ENCODE data around the gene RAB12. TPM values are rescaled to one million over a fixed set of nuclear protein-coding genes. Genes with fewer than 3 reads are reported as not detected.
"Not testable (repeated sequence)": the region's sequence is repeated elsewhere in the genome, so short reads cannot be mapped to it uniquely, and the experiment has no call there.

The RAB12 gene
- polyA plus RNA-seq, 10 donors: 40.9 to 74.6 (median 51.8) TPM

DNA sequence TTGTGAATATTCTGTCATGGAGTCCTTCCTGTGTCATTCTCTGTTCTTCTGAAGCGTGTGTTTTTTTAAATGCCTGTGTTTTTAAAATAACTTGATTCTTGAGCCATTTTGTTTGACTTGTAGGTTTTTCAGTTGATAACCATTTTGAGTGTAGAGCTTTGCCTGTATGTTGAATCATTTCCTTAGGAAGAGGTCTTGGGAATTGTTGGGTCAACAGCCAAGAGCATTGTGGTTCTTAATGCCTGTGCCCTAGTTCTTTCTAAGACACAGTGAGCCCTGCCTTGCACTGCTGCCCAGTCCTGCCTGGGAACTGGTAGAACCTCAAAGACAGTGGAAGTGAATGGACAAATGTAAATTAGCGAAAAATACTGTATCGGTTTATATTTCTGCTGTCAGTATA lies 25.9 kb downstream of the RAB12 start:
- no peak for DNase-seq

DNA sequence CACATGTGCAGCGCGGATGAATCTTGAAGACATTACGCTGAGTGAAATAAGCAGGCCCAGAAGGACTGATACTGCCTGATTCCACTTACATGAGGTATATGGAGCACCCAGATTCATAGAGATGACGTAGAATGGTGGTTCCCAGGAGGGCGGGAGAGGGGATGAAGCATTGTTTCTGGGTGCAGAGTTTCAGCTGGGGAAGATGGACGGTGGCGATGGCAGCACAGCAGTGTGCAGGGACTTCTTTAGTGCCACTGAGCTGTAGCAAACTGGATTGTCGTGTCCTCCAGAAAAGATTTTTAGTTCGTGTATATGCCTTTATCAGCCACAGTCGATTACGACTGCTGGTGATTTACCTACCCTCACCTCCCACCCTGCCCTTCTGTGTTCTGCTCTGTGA lies 30.5 kb downstream of the RAB12 start:
- no peak for DNase-seq

DNA sequence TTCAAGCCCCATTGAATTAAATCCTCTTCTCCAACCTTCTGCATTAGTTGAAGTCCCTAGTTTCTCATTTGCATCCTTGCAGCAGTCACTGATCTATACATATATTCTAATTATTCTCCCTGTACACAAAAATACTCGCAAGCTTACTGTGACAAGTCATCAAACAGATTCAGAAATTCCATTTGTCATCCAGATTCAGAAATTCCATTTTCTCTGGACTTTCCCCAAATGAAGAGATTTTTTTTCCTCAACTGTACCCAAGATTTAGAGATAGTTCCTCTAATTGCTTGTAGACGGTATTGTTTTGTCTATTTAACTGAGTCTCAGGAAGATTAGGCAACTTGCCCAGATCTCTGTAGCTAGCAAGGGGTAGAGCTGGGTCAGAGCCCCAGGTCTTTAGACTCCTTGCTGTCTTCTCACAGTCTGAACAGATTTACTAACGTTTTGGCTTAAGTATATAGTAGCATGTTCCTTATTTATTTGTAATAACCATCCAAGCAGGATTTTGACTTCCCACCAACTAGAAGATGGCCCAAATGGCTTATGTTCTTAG lies 34.2 kb downstream of the RAB12 start:
- DNase-seq: no peak

DNA sequence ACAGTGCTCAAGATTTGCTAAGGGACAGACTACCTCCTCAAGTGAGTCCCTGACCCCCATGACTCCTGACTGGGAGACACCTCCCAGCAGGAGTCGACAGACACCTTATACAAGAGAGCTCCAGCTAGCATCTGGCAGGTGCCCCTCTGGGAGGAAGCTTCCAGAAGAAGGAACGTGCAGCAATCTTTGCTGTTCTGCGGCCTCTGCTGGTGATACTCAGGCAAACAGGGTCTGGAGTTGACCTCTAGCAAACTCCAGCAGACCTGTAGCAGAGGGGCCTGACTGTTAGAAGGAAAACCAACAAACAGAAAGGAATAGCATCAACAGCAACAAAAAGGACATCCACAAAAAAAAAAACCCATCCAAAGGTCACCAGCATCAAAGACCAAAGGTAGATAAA lies 38.1 kb downstream of the RAB12 start:
- DNase-seq: not testable (repeated sequence)

DNA sequence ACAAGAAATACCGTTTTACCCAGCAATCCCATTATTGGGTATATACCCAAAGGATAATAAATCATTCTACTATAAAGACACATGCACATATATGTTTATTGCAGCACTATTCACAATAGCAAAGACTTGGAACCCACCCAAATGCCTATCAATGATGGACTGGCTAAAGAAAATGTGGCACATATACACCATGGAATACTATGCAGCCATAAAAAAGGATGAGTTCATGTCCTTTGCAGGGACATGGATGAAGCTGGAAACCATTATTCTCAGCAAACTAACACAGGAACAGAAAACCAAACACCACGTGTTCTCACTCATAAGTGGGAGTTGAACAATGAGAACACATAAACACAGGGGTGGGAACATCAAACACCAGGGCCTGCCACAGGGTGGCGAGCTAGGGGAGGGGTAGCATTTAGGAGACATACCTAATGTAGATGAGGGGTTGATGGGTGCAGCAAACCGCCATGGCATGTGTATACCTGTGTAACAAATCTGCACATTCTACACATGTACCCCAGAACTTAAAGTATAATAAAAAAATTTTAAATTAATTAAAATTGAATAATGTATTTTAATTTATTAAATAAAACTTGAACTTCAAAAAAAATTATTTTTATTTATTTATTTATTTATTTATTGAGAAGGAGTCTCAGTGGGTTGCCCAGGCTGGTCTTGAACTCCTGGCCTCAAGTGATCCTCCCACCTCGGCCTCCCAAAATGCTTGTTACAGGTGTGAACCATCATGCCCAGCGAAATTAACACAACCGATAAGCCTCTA lies 42.4 kb downstream of the RAB12 start:
- not testable (repeated sequence) for DNase-seq

DNA sequence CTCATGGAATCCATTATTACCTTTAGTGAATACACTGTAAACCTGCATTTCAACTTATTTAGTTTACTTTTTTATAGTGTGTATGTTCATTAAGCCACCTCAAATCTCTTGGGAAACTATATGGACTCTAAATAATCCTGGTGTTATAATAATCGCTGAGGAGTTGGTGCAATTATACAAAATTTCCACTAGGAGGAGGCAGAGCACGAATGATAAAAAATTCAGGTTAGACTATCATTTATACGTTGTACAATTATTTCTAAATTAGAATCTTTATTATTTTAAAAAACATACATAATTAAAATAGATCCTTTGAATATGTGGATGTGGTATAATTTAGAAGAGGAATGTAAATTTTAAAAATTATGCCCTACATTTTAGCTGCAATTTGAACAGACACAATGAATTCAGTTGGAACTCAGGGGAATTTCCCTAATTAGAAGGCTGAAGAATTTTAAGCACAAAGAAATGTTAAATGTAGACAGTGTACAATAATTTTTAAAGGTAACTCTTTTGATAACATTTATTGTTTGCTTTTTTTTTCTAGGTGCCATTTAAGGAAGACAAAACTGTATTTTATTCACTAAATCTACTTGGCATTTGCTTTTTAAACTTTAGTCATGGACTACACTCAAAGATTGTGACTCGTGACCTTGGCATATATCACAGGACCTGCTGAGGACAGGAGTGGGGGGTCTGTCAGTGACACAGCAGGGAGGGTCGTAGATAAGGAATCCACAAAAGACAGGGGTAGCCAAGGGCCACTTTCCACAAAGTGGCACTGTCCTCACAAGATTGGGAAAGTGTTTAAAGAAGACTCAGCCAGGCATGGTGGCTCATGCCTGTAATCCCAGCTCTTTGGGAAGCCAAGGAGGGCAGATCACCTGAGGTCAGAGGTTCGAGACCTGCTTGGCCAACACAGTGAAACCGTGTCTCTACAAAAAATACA lies 45.5 kb downstream of the RAB12 start:
- DNase-seq: peak in 2 of 3 donors; percentile 11 to 35

DNA sequence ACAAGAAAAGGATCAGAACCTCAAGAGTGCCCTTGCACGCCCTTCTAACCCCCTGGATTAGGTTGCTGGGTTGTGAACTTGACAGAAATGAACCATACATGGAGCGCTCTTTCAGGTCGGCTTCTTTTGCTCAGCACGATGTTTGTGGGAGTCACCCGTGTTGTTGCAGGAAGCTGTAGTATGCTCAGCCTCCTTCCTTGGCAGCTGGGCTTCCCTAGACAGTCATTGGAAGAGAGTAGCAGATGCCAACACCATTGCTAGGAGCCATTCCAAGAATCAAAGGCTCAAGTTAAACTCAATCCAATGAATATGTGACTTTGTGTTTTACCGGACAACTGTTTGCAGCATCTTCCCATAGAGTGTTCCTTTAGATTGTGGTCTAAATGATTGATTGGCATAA lies 47.0 kb downstream of the RAB12 start:
- peak in 1 of 3 donors; percentile 24 for DNase-seq

DNA sequence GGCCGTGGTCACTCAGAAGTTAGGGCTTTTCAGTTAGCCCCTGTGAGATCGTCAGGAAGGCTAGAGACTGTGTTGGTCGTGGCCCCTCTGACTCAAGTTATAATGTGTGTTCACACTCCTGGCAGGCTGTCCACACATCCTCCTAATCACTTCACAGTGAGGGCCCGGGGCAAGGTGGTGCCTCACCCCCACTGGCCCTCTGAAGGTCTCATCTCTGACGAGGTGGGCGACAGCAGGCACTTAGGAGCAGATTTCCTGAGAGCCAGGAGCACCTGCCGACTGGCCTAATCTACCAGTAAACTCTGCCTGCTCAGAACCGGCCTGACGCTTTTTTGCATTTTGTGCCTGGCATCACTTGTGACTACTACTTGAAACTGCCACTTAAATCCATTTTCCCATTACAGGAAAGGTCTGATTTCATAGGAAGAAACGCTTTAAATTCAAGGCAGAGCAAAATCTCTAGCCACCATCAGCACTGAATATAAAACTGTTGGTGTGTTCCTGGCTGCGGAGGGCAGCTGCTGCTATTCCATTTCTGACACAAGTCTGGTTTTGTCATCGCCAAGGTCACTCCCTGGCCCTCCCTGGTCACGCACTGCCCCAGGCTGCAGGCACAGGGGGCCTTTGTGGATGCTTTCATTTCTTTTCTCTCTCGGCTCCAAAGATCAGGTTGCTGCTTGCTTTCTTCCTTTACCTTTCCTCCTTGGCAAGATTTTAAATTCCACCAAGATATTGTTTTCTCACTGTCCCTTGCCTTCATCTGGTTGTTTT lies 48.0 kb downstream of the RAB12 start:
- no peak for DNase-seq

DNA sequence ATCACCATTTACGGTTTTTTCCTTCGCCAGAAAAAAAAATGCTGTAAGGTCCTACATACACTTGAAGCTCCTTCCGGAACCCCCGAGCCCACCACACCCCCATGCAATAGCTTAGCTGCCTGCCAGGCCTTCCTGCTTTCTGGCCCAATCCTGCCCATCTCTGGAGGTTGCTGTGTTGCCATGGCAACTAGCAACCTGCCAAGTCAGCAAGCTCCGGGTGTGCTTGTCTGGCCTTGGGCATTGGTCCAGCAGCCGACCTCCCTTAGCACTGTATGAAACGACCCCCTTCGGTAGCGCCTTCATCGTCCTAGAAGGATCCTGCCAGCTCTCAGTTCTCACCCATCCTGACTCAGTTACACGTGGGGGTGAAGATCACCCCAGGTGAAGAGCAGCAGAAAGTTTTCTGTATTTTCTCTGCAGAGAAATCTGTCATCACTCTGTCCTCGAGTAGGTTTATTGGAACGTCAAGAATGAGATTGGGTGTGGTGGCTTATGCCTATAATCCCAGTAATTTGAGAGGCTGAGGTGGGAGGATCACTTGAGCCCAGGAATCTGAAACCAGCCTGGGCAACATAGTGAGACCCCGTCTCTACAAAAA lies 48.7 kb downstream of the RAB12 start:
- peak in 1 of 3 donors; percentile 21 for DNase-seq

DNA sequence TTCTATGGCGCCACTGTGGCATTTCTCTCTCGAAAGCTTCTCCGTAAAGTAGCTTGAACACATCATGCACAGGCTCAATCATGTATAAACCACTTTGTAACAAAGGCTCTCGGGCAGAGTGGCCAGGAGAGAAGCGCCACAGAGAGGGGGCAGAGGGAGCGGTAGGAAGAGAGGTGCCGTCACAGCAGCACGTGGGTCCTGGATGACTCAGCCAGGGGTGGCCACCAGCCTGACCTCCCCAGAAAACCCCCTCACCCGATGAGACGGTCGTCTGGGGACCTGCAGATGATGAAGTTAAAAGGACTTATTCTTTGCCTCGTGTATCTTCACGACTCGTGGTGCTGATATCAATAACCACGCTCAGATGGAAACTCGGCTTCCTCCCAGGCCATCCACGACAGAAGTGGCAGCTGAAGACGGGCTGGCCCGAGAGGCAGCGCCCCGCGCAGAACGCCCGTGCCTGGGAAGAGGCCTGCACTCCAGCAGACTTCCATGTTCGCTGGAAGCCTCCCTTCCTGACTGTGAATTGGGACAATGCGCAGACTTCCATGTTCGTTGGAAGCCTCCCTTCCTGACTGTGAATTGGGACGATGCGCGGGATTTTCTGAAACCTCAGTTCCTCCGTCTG lies 49.7 kb downstream of the RAB12 start:
- DNase-seq: no peak

DNA sequence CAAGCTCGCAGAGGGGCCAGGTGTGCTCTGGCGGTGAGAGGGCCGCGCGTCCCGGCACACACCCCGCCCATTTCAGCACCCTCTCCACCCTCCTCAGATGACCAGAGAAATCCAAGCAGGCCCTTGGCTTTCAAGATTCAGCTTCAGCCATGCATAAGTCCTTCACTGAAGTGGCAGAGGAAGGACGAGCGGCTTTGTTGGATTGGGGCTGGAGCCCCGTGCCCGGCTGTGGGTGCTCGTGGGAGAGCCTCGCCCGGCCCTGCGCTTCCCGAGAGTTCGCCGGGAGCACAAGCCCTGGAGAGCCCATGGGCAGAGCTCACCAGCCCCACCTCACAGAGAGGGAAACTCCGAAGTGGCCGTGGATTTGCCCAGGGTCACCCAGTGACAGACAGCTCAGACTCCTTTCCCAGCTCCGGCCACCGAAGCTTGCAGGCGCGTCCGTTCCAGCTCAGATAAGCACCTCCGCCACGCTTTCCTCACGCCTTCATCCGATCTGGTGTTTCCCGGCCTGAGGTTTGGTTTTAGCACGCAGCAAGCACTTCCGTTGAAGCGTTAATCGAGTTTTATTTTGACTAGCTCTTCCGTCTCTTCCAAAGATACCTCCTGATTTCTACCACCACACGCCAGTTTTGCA lies 50.5 kb downstream of the RAB12 start:
- no peak for DNase-seq

DNA sequence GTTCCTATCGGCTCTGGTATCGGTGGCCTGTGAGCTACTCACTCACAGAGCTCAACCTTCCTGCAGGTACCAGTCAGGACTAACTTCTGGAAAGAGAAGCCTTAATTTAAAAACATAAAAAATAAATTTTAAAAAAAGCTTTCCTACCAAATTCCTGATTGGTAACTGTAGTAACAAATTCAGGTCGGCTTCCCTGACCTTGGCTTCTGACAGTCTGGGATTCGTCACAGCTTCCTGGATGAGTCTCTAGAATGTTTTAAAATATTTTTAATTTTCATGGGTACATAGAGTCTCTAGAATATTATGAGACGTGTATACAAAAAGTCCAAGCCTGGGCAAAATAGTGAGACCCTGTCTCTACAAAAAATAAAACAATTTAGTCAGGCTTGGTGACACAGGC lies 51.1 kb downstream of the RAB12 start:
- no peak for DNase-seq

DNA sequence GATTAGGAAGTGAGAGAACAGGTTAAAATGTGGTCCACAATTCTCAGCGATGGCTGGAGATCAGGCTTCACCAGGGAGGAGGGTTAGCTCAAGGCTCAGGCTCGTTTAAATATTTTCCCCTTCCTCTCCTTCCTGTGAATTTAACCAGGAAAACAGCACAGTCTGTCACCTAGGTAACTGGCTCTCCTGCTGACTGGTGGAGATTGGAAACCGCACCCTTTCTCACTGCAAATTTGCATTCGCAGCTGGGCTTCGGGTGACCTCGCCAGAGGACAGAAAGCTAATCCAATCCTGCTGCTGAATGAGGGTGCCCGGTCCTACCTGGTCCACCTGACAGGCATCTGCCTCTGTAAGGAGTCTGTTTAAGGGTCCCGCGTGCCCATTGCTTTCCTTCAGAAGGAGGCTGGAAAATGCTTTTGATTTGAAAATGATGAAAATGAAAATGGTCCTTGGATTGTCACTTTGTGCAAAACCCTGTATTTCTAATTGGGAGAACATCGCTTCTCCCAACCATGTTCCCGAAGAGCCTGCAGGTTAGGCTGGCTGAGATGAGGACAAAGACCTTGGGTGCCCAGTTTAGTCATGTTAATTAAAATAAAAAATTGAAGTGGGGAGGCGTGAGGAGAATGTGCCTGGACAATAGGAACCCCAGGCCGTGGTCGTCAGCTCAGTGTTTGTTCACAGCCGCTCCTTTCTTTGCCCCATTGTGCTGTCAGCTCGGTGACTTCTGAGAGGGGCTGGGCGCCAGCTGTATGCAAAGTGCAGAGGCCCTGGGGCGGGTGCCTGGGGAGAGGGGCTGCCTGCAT lies 52.7 kb downstream of the RAB12 start:
- peak in 2 of 3 donors; percentile 28 to 46 for DNase-seq

DNA sequence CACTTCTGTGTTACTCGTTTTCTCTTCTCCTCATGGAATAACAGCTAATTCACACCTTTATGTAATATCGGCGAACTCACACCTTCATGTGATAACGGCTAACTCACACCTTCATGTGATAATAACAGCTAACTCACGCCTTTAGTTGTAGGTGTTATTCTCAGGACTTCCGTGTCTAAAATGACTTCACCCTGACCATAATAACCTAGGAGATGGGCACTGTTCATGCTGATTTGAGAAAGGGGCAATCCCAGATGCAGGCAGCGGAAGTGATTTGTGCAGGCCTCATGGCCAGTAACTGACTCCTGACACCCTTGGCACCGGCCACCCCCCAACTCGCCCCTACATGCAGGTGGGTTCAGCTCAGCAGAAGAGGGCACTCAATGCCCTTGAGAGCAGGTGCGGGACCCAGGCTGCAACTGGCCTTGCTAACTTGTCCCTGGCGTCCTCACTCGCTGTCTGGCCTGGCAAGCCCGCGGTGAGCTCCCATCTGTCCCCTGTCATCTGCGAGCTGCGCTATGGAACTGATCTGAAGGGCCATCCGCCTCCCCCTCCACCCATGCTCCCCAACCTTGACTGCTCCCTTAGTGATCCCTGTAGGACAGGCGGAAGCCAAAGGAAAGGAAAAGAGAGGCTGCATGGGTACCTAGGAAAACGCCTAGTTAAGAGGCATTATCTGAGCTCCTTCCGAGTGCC lies 53.5 kb downstream of the RAB12 start:
- no peak for DNase-seq

DNA sequence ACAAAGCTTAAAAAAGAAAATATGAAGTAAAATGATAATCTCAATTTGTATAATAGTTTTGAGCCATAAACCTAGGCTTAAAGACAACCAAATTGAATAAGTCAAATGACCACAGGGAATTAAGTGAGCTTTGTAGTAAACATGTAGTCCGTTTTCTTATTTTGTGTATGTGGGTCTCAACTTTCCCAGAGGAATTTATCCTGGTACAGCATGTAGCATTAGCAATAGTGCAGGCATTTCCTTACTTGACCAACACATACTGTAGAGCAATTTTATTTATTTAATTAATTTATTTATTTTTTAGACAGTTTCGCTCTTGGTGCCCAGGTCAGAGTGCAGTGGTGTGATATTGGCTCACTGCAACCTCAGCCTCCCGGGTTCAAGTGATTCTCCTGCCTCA lies 58.6 kb downstream of the RAB12 start:
- no peak for DNase-seq

DNA sequence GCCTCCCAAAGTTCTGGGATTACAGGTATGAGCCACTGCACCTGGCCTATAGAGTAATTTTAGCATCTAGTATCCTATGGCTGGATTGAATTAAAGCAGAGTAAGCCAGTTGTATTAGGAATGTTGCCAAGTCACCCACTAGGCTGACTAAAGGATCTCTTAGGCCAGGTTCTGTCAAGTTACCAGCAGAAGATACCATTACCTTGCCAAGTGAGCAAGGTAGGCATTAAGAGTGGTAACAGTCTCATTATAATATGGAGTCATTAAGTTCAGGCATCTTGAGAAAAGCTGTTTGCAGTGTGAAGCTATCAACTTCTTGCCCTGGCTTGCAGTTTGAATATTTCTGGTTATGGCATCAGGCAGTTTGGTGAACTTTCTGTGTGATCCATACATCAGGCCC lies 59.1 kb downstream of the RAB12 start:
- DNase-seq: no peak

DNA sequence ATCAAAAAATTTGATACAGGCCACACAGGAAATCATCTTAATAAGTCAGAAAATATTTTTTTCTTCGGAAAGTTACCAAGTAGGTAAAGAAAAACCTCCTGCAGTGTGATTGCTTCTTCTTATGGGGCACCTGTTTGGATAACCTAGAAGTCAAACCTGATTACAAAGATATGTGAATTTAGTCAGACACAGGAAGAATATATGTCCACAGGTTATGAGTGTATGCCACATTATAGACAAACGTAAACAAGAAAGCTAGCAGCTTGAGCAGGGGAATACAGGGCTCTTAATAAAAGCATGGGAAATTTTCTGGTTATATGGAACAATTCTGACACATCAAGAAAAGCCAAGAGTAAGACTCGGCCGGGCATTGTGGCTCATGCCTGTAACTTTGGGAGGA lies 60.3 kb downstream of the RAB12 start:
- DNase-seq: no peak

DNA sequence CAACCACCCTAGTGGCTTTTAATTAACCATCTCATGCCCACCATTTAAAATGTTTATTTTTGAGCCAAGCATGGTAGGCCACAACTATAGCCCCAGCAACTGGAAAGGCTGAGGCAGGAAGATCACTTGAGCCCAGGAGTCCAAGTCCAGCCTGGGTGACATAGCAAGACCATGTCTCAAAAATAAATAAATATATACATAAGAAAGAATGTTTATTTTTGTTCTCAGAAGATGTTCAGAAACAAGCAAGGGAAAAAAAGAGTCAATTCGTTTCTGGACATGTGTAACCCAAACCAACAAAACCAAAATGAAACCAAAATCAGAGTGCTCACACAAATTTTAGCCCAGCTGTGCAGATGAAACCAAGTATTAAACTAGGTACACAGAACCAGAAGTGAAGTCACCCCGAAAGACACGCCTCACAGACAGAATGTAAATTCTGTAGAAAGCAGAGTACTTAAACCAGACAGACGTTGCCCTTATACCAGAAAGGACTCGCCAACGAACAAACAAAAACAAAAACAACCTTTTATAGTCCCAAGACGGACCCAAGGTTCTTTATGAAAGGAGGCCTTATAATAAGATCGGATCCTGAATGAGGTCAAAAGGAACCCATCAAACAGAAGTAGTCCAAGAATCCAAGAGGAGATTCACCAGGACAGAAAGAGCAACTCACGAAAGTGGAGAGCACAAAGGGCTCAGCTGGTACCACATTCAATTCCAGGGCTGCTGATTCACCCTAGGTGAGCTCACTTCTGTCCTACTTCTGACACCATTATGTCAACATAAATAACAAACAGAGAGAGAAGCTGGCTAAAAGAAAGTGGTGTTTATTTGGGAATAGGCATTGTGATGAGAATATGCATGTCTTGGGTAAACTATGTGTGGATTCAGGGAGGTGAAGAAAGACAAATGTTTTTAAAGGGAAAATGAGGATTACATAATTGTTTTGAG lies 64.3 kb downstream of the RAB12 start:
- no peak for DNase-seq

Measured in muscle of back (tissue), 11 donors.